Skeletal muscle satellite cell (primary cell): ENCODE measurements around the gene TMEM132E.

Experiments
- H3K27me3 ChIP-seq: 2 replicates; pipeline ENCODE4 v1.7.0; 2013; ENCODE audit warnings: low read length; ENCODE audit not compliant: control insufficient read depth, insufficient read depth
- H3K36me3 ChIP-seq: 2 replicates; pipeline ENCODE4 v1.7.0; 2013; ENCODE audit warnings: mild to moderate bottlenecking, control low read depth, low read length; ENCODE audit not compliant: insufficient read depth
- H3K4me1 ChIP-seq: 2 replicates; pipeline ENCODE4 v1.7.0; 2013; ENCODE audit warnings: low read length; ENCODE audit not compliant: control insufficient read depth, insufficient read depth
- H3K4me2 ChIP-seq: 2 replicates; pipeline ENCODE4 v1.7.0; 2013; ENCODE audit warnings: mild to moderate bottlenecking, low read length
- H3K4me3 ChIP-seq: 2 replicates; pipeline ENCODE4 v1.7.0; 2013; ENCODE audit warnings: low read length
- H3K9ac ChIP-seq: 2 replicates; pipeline ENCODE4 v1.7.0; 2013; ENCODE audit warnings: mild to moderate bottlenecking, low read depth, low read length, moderate library complexity
- H3K9me3 ChIP-seq: replicated peaks from 2 replicates; pipeline ENCODE4 v1.7.0; 2013; ENCODE audit warnings: mild to moderate bottlenecking, control low read depth, low read length

The TMEM132E gene

GRCh38 chr17:34654881-34655276 is 75.5 kb downstream of the TMEM132E start:
- Histone ChIP-seq H3K4me2 (no peak overlapping the region), H3K27me3 (no peaks in the 10 kb centered on the region), H3K36me3 (no peaks in the 10 kb centered on the region), H3K4me3 (no peak overlapping the region), H3K4me1 (no peaks in the 10 kb centered on the region), H3K9ac (no peak overlapping the region), H3K9me3 (no peaks in the 10 kb centered on the region)

GRCh38 chr17:34656801-34657200 is 77.4 kb downstream of the TMEM132E start:
- Histone ChIP-seq H3K27me3 (no peaks in the 10 kb centered on the region), H3K9me3 (no peaks in the 10 kb centered on the region), H3K4me2 (no peak overlapping the region), H3K9ac (no peak overlapping the region), H3K4me1 (no peaks in the 10 kb centered on the region), H3K36me3 (no peaks in the 10 kb centered on the region), H3K4me3 (no peak overlapping the region)

DNA sequence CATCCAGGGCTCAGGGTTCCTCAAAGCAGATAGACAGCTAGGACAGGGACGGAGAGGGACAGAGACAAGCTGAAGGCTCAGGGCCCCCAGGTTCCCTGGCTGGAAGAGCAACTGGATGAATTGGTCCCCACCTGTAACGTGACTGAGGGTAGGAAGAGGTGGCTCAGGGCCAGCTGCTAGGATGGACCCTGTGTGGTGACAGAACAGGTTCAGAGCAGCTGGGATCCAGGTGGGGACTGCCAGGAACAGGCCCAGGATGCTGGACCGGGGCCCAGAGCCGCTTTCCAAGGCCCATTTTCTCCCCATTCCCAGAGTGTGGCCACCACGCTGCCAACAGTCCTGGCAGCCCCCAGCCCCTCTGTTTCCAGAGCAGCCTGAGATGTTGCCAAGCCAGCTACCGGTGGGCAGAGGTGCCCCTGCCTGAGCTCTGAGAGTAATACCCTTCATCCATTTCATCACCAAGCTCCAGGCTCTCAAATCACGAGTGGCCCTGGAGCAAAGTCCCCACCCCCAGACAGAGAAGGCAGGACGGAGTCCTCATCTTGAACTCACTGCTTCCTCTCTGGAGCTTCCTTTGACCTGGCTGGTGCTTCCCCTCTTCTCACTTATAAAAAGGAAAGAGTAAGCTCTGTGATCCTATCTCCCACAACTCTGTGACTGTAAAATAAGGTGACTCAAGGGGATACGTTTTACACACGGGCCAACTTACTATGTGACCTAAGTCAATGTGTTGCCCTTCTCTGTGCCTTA is 79.6 kb downstream of the TMEM132E start:
- Histone ChIP-seq H3K9me3 (no peaks in the 10 kb centered on the region), H3K36me3 (no peaks in the 10 kb centered on the region), H3K4me1 (no peaks in the 10 kb centered on the region), H3K4me3 (no peak overlapping the region), H3K9ac (no peak overlapping the region), H3K4me2 (no peak overlapping the region), H3K27me3 (no peaks in the 10 kb centered on the region)

GRCh38 chr17:34663714-34664113 is 84.3 kb downstream of the TMEM132E start:
- Histone ChIP-seq H3K27me3 (no peaks in the 10 kb centered on the region), H3K4me3 (no peak overlapping the region), H3K36me3 (no peaks in the 10 kb centered on the region), H3K4me2 (no peak overlapping the region), H3K4me1 (no peaks in the 10 kb centered on the region), H3K9me3 (no peaks in the 10 kb centered on the region), H3K9ac (no peak overlapping the region)

- Histone ChIP-seq H3K9me3 (no peaks in the 10 kb centered on the region), H3K4me1 (no peaks in the 10 kb centered on the region), H3K4me3 (no peak overlapping the region), H3K9ac (no peak overlapping the region), H3K36me3 (no peaks in the 10 kb centered on the region), H3K4me2 (no peak overlapping the region), H3K27me3 (no peaks in the 10 kb centered on the region)
Measured at GRCh38 chr17:34665150-34665806, 85.9 kb downstream of the TMEM132E start.

DNA sequence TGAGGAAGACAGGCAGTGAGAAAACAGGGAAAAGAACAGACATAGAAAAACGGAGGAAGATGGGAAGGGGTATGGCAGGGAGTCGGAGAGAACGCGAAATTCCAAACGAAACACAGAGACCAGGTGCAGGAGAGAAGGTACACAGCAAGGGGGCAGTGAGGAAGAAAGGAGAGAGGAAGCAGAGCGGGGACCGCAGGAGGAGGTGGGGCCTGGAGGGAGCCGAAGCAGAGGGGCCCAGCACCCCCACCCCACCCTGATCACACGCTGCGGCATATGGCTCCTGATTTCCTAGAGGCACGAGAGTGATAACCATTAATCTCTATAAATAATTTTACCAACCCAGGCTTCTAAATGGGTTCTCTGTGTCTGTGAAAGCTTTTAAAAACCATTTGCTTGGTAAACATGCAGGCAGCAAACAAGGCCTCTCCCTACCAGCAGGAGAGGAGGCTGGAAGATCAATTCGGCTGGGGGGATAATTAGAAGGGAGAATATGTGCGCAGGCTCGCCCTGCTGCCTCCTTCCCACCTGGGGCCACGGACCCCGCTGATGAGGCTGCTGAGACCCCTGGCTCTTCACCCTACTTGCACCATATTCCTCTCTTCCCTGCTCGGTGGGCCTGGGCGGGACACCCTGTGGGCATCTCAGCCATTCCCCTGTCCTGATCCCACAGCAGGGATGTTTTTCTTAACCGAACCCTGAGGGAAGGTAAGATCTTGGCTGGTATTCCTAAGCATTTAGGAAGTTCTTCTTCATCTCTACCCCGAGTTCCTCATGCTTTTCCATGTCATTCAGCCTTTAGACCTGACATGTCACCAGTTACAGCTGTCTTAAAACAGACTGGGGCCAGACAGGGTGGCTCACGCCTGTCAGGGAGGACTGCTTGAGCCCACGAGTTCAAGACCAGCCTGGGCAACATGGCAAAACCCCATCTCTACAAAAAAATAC is 86.7 kb downstream of the TMEM132E start:
- no peaks in the 10 kb centered on the region for H3K9me3 ChIP-seq
- no peak overlapping the region for H3K4me2 ChIP-seq
- H3K4me1 ChIP-seq: no peaks in the 10 kb centered on the region
- no peak overlapping the region for H3K4me3 ChIP-seq
- H3K27me3 ChIP-seq: no peaks in the 10 kb centered on the region
- no peaks in the 10 kb centered on the region for H3K36me3 ChIP-seq
- H3K9ac ChIP-seq: no peak overlapping the region

DNA sequence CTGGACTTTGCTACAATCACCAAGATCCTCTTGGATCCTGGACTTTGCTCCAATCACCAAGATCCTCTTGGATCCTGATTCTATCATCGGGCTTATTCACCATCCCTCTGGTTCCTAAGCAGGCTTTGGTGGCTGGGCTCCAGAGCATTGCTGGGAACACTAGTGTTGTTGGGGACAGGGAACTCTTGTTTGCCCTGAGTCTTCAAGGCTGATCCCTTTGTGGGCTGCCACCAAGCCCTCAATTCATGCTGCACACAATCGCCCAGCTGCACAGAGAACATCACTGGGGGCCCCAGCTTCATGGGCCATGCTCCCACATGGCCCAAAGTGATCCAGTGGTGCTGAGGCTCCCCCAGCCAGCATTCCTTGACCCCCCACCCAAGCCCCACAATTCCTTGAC is 88.3 kb downstream of the TMEM132E start:
- H3K4me3 ChIP-seq: no peak overlapping the region
- H3K27me3 ChIP-seq: no peaks in the 10 kb centered on the region
- no peak overlapping the region for H3K9ac ChIP-seq
- H3K36me3 ChIP-seq: no peaks in the 10 kb centered on the region
- no peaks in the 10 kb centered on the region for H3K9me3 ChIP-seq
- H3K4me1 ChIP-seq: no peaks in the 10 kb centered on the region
- H3K4me2 ChIP-seq: no peak overlapping the region

DNA sequence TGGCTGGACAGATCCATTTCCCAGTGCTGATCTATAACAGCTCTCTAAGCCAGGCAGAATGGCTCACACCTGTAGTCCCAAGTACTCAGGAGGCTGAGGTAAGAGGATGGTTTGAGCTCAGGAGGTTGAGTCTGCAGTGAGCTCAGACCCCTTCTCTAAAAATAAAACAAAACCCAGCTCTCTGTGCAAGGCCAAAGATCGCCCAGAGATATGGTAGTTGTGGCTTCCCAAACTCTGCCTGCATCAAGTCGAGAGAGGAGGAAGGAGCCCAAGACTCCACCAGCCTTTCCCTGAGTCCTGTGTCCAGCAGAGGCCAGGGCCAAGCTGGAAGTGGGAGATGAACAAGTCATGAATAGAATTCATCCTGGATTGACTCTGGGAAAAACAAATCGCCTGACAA is 88.8 kb downstream of the TMEM132E start:
- Histone ChIP-seq H3K9ac (no peak overlapping the region), H3K9me3 (peaks cover under 1% of the 10 kb centered on the region), H3K4me2 (no peak overlapping the region), H3K4me1 (no peaks in the 10 kb centered on the region), H3K4me3 (no peak overlapping the region), H3K36me3 (no peaks in the 10 kb centered on the region), H3K27me3 (no peaks in the 10 kb centered on the region)

GRCh38 chr17:34669511-34669910 is 90.1 kb downstream of the TMEM132E start:
- H3K27me3 ChIP-seq: no peaks in the 10 kb centered on the region
- H3K9ac ChIP-seq: no peak overlapping the region
- peaks cover 7% of the 10 kb centered on the region for H3K9me3 ChIP-seq
- H3K4me2 ChIP-seq: no peak overlapping the region
- H3K4me1 ChIP-seq: no peaks in the 10 kb centered on the region
- no peaks in the 10 kb centered on the region for H3K36me3 ChIP-seq
- H3K4me3 ChIP-seq: no peak overlapping the region

DNA sequence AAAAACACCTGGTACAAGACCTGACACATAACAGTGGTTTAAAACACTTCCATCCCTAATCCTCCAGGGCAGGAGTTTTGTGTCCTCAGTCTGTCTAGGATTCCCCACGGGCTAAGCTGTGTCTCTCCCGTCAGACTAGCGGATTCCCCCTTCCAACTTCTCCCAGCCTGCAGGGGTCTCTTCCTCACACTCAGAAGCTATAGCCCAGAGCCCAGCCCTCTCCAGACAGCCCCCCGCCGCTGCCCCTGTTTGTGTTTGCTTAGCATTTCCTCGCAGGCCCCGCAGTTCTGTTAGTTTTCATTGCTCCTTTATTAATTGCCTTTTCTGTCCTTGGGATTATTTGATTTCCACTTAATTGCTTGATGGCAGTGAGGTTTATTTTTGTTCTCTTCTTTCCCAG is 91.2 kb downstream of the TMEM132E start:
- no peaks in the 10 kb centered on the region for H3K27me3 ChIP-seq
- no peak overlapping the region for H3K4me2 ChIP-seq
- H3K36me3 ChIP-seq: no peaks in the 10 kb centered on the region
- H3K9ac ChIP-seq: no peak overlapping the region
- H3K9me3 ChIP-seq: peaks cover 7% of the 10 kb centered on the region
- no peak overlapping the region for H3K4me3 ChIP-seq
- H3K4me1 ChIP-seq: no peaks in the 10 kb centered on the region

GRCh38 chr17:34671191-34671590 is 91.8 kb downstream of the TMEM132E start:
- H3K4me2 ChIP-seq: no peak overlapping the region

More at GRCh38 chr17:34671191-34671590, 91.8 kb downstream of the TMEM132E start:
- Histone ChIP-seq H3K27me3 (no peaks in the 10 kb centered on the region), H3K9ac (no peak overlapping the region), H3K36me3 (no peaks in the 10 kb centered on the region), H3K9me3 (peaks cover 7% of the 10 kb centered on the region), H3K4me3 (no peak overlapping the region), H3K4me1 (no peaks in the 10 kb centered on the region)
